ENCODE results near the gene EPG5. TPM values are rescaled to one million over a fixed set of nuclear protein-coding genes. Genes with fewer than 3 reads are reported as not detected.
A peak's percentile ranks its signal among the peaks of the same experiment; 100 is the strongest.

Gene EPG5
- total RNA-seq, 1 experiment from 2014 or later = 16.1 TPM

- Histone ChIP-seq H2BK5ac (ENCODE audit: insufficient read length, low read length) (no peak overlapping the region), H2BK12ac (ENCODE audit: insufficient read length, low read depth, low read length) (no peak overlapping the region), H2BK15ac (ENCODE audit: low read depth, low read length) (no peak overlapping the region), H3K18ac (ENCODE audit: insufficient read length, low read depth, low read length) (no peak overlapping the region), H2BK20ac (ENCODE audit: low read depth, low read length, poor library complexity, severe bottlenecking) (no peak overlapping the region), H2AK5ac (ENCODE audit: insufficient read length, low read length) (no peak overlapping the region), H3K23ac (ENCODE audit: insufficient read length, low read depth, low read length) (no peak overlapping the region), H3K9ac (ENCODE audit: extremely low read depth, insufficient read length, low read length) (no peak overlapping the region), H4K91ac (ENCODE audit: insufficient read length, low read depth, low read length) (no peak overlapping the region), H4K5ac (ENCODE audit: insufficient read length, low read depth, low read length) (no peak overlapping the region), H4K8ac (replicated peaks; ENCODE audit: insufficient read length, low read depth, low read length) (peak overlapping the region; percentile 81), H3K23me2 (ENCODE audit: insufficient read length, low read depth, low read length, poor library complexity, severe bottlenecking) (no peaks in the 10 kb centered on the region), H3K4me2 (ENCODE audit: insufficient read depth, insufficient read length, low read length) (no peak overlapping the region), H3K56ac (ENCODE audit: insufficient read length, low read depth, low read length) (no peak overlapping the region), H3K4me1 (ENCODE audit: insufficient read depth, low read length) (no peaks in the 10 kb centered on the region), H4K20me1 (ENCODE audit: control insufficient read depth, insufficient read depth, insufficient read length) (no peaks in the 10 kb centered on the region), H3K79me2 (ENCODE audit: insufficient read depth, low read length) (no peaks in the 10 kb centered on the region), H3K14ac (ENCODE audit: insufficient read depth, low read length) (no peak overlapping the region), H3K4ac (ENCODE audit: low read depth, low read length) (no peak overlapping the region), H3K27ac (ENCODE audit: insufficient read length, low read depth, low read length) (no peak overlapping the region), H3K79me1 (ENCODE audit: insufficient read depth, low read depth, low read length, poor library complexity, severe bottlenecking) (no peaks in the 10 kb centered on the region), H2BK120ac (ENCODE audit: low read depth, low read length, poor library complexity, severe bottlenecking) (no peak overlapping the region), H3K9me3 (ENCODE audit: control insufficient read depth, low read depth, low read length) (no peaks in the 10 kb centered on the region), H3K27me3 (ENCODE audit: insufficient read depth, low read length) (no peaks in the 10 kb centered on the region), H3T11ph (ENCODE audit: low read length) (no peak overlapping the region), H2AFZ (ENCODE audit: low read length) (no peak overlapping the region)
- H3K9me3 Mint-ChIP-seq = no peaks in the 10 kb centered on the region
- peak overlapping the region in 1 of 3 experiments; percentile 74; a peak in 3 of 7 replicates for H3K27ac Mint-ChIP-seq
- H3K36me3 Mint-ChIP-seq (ENCODE audit: insufficient read depth in 1 of 3, low read depth in 3 of 3) = peaks cover 4 to 31% (median 16%) of the 10 kb centered on the region in 3 experiments; a peak in 6 of 7 replicates
- no peak overlapping the region for H3K4me3 Mint-ChIP-seq
- no peaks in the 10 kb centered on the region for H3K27me3 Mint-ChIP-seq (ENCODE audit: low read depth)
- no peaks in the 10 kb centered on the region for H3K4me1 Mint-ChIP-seq
- DNase-seq = no peak
- no peak for TF ChIP-seq CTCF (conservative IDR thresholded peaks at IDR 0.05)
- WGBS (ENCODE audit: extremely low coverage, insufficient read length, low lambda C conversion rate) = no CpG with 5 or more reads among the region's 3 CpGs
These were observed 31.4 kb downstream of the EPG5 start for GRCh38 chr18:45935591-45936335.
